HL-60 (cell line): ENCODE results near the gene GMDS.

Experiments
- DNase-seq, 2 experiments: peaks; one replicate each; pipeline ENCODE4 v3.0.0-alpha.2; 2010 to 2020; ENCODE audit warnings: low read depth in 1 of 2, low spot score in 1 of 2
- H3K27ac ChIP-seq: fragments of 250-450 bp; sonication (Bioruptor Pico); replicated peaks from 2 replicates; pipeline ENCODE4 v1.5.1; 2020; ENCODE audit warnings: mild to moderate bottlenecking, moderate library complexity
- H3K27me3 ChIP-seq: fragments of 250-450 bp; sonication (Bioruptor Pico); 2 replicates; pipeline ENCODE4 v1.5.1; 2021; ENCODE audit warnings: mild to moderate bottlenecking, moderate library complexity; ENCODE audit not compliant: insufficient read depth, poor library complexity, severe bottlenecking
- H3K4me3 ChIP-seq: replicated peaks from 2 replicates; pipeline ENCODE4 v1.5.1; 2011; ENCODE audit warnings: mild to moderate bottlenecking, control low read depth, low read length; ENCODE audit not compliant: insufficient read depth
- GABPA ChIP-seq: IDR thresholded peaks from 2 replicates; pipeline ENCODE4 v1.6.1; 2012; ENCODE audit warnings: low read depth
- POLR2AphosphoS5 ChIP-seq: IDR thresholded peaks from 2 replicates; pipeline ENCODE4 v1.6.1; 2012; ENCODE audit warnings: low read depth
- SPI1 ChIP-seq: IDR thresholded peaks from 2 replicates; pipeline ENCODE4 v1.6.1; 2012; ENCODE audit warnings: low read depth, mild to moderate bottlenecking, borderline replicate concordance
- TF ChIP-seq, protein P1 (sequence below): IDR thresholded peaks from 2 replicates; pipeline ENCODE4 v1.6.1; 2012; ENCODE audit warnings: low read depth; ENCODE audit not compliant: insufficient replicate concordance
- TF ChIP-seq, protein P2 (sequence below): IDR thresholded peaks from one replicate; pipeline ENCODE4 v1.5.1; 2011; ENCODE audit warnings: low read length, control low read depth, inconsistent platforms; ENCODE audit not compliant: insufficient read depth

Gene GMDS

DNA sequence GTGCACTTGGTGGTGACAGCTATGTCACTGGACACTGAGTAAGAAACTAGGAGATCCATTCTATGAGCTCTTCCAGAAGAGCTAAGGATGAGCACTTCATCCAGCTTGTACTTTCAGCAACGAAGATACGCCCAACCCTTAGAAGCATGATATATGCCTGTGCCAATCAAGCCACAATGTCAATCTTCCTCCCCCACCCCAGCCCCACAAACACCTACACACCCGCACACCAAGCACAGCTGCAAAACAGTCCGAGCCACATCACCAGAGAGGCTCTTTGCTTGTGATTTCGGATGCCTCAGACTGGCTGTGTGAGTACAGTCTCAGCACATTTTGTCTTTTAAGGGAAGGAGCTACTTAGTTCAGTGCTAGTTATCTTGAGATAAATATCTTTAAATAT lies 375.2 kb downstream of the GMDS start:
- Histone ChIP-seq H3K27ac (no peak overlapping the region), H3K4me3 (no peak overlapping the region), H3K27me3 (no peaks in the 10 kb centered on the region)
- TF ChIP-seq GABPA, result no peak
- DNase-seq, result no peak

DNA sequence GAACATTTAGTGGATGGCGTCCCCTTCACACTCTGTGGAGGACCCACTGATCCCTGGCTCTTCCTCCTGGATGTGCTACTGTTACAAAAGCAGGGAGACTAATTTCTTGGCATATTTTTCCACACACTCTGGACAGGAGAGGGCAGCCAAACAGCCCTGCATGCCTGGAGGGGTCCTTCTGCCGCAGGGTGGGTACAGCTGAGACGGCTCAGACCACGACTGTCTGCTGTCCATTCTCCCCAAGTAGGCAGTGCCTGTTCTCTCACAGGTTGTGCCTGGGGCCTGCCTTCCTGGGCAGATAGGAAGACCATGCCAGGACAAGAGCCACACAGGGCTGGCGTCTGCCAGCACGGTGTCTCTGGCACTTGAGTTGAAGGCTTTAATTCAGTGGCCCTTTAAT lies 375.6 kb downstream of the GMDS start:
- TF ChIP-seq, protein P1, sequence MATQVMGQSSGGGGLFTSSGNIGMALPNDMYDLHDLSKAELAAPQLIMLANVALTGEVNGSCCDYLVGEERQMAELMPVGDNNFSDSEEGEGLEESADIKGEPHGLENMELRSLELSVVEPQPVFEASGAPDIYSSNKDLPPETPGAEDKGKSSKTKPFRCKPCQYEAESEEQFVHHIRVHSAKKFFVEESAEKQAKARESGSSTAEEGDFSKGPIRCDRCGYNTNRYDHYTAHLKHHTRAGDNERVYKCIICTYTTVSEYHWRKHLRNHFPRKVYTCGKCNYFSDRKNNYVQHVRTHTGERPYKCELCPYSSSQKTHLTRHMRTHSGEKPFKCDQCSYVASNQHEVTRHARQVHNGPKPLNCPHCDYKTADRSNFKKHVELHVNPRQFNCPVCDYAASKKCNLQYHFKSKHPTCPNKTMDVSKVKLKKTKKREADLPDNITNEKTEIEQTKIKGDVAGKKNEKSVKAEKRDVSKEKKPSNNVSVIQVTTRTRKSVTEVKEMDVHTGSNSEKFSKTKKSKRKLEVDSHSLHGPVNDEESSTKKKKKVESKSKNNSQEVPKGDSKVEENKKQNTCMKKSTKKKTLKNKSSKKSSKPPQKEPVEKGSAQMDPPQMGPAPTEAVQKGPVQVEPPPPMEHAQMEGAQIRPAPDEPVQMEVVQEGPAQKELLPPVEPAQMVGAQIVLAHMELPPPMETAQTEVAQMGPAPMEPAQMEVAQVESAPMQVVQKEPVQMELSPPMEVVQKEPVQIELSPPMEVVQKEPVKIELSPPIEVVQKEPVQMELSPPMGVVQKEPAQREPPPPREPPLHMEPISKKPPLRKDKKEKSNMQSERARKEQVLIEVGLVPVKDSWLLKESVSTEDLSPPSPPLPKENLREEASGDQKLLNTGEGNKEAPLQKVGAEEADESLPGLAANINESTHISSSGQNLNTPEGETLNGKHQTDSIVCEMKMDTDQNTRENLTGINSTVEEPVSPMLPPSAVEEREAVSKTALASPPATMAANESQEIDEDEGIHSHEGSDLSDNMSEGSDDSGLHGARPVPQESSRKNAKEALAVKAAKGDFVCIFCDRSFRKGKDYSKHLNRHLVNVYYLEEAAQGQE, result no peak
- TF ChIP-seq GABPA (no peak), POLR2AphosphoS5 (no peak), SPI1 (no peak)
- TF ChIP-seq, protein P2, sequence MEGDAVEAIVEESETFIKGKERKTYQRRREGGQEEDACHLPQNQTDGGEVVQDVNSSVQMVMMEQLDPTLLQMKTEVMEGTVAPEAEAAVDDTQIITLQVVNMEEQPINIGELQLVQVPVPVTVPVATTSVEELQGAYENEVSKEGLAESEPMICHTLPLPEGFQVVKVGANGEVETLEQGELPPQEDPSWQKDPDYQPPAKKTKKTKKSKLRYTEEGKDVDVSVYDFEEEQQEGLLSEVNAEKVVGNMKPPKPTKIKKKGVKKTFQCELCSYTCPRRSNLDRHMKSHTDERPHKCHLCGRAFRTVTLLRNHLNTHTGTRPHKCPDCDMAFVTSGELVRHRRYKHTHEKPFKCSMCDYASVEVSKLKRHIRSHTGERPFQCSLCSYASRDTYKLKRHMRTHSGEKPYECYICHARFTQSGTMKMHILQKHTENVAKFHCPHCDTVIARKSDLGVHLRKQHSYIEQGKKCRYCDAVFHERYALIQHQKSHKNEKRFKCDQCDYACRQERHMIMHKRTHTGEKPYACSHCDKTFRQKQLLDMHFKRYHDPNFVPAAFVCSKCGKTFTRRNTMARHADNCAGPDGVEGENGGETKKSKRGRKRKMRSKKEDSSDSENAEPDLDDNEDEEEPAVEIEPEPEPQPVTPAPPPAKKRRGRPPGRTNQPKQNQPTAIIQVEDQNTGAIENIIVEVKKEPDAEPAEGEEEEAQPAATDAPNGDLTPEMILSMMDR, result no peak
- no peak for DNase-seq
- H3K4me3 ChIP-seq, result no peak overlapping the region
- no peak overlapping the region for H3K27ac ChIP-seq
- H3K27me3 ChIP-seq, result no peaks in the 10 kb centered on the region

DNA sequence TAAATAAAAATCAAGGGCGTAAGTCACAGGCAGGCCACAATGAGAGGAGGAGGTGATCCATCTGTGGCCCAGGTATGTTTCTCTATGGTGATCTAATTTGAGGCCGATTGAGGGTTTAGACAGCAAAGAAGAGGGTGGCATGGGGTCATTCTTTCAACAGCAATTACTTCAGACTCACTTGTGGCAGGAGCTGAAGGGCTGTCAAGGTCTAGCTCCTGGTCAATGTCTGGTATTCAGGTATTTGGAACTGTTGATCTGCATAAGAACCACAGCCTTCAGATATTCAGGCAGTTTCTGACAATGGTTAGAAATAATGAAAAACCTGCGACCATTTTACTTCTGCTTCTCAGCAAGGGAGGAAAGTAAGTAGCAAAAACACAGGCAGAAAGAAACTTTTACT lies 376.1 kb downstream of the GMDS start:
- TF ChIP-seq, protein P2, result no peak
- TF ChIP-seq GABPA (no peak), POLR2AphosphoS5 (no peak), SPI1 (no peak)
- TF ChIP-seq, protein P1, result no peak
- H3K27ac ChIP-seq, result no peak overlapping the region
- H3K27me3 ChIP-seq, result no peaks in the 10 kb centered on the region
- no peak for DNase-seq
- no peak overlapping the region for H3K4me3 ChIP-seq

DNA sequence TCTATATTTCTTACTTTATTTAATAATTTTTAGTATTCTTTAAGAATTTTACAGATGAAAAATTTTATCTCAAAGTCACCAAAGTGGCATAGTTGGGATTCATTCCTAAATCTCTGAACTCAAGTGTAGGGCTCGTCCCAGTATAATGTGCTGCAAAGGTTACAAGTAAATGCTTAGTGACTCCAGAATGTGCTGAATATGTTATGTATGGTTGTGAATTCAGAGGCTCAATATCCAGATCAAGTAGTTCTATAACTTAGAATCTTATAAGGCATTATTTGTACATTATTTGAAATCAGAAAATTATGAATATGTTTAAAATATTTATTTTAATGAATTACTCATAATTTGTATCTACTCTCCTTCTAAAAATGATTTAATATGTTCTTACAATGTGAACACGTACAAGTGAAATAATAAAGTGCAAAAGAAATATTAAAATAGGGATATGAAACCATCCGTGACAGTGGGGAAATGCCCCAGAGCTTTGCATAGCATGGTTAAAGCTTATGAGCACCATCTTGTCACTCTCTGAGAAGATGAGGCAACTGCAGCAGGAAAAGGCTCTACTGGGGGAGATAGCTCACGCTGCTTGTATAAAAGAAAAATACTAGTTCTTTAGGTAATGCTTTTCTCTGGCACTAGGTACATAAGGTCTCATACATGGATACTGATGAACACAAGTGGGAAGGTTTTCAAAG lies 376.7 kb downstream of the GMDS start:
- TF ChIP-seq POLR2AphosphoS5, result no peak
- TF ChIP-seq SPI1, result no peak
- TF ChIP-seq GABPA, result no peak
- TF ChIP-seq, protein P2, result no peak
- TF ChIP-seq, protein P1, result no peak
- no peak for DNase-seq
- no peaks in the 10 kb centered on the region for H3K27me3 ChIP-seq
- H3K4me3 ChIP-seq, result no peak overlapping the region
- H3K27ac ChIP-seq, result no peak overlapping the region
